A549 (cell line): ENCODE data around the gene TRIM26. TPM values are rescaled to one million over a fixed set of nuclear protein-coding genes. Genes with fewer than 3 reads are reported as not detected.

ENCODE experiments used
- ATAC-seq, 2 experiments: fragments of 200-7000 bp in 1 of 2; fragments of >200 bp in 1 of 2; cut with Nextera tagmentation in 1 of 2; cut with Tn5 transposase in 1 of 2; 3 replicates each; pipeline versions ENCODE4 v1.8.0 to v1.9.1; 2018 to 2020; ENCODE audit warnings: mild to moderate bottlenecking in 1 of 2, moderate library complexity in 1 of 2
- CTCF ChIA-PET: fragments of 300-600 bp; sonication (Branson Sonifier 250); formaldehyde crosslinking; extraction: SDS; loops from one replicate; lab custom pipeline; 2021; ENCODE audit warnings: antibody characterized with exemption, inconsistent platforms; lab: Yijun Ruan, JAX
- POLR2A ChIA-PET: fragments of 350-600 bp; formaldehyde crosslinking; extraction: SDS; loops from one replicate; lab custom pipeline; 2021; ENCODE audit warnings: antibody characterized with exemption, inconsistent platforms; lab: Yijun Ruan, JAX
- DNase-seq, 2 experiments: peaks; one replicate each; pipeline versions ENCODE4 v3.0.0 to v3.0.0-alpha.2; 2011 to 2016; ENCODE audit warnings: low read depth in 1 of 2, low spot score in 1 of 2
- FAIRE-seq: peaks from 2 replicates; lab custom pipeline; 2011; peaks lifted over from hg19 to GRCh38; lab: Jason Lieb, UNC
- H3K27ac ChIP-seq, 2 experiments: fragments of >200 bp; sonication (Bioruptor Twin); formaldehyde crosslinking; 3 replicates each; pipeline ENCODE4 v1.5.1; 2016 to 2017
- H3K4me1 ChIP-seq: fragments of >200 bp; sonication (Bioruptor Twin); formaldehyde crosslinking; 3 replicates; pipeline ENCODE4 v1.6.1; 2016
- H3K4me2 ChIP-seq: fragments of >200 bp; sonication (Bioruptor Twin); formaldehyde crosslinking; 3 replicates; pipeline ENCODE4 v1.6.1; 2016
- H3K4me3 ChIP-seq: fragments of >200 bp; sonication (Bioruptor Twin); formaldehyde crosslinking; 3 replicates; pipeline ENCODE4 v1.5.1; 2016
- H3K9me3 ChIP-seq: fragments of >200 bp; sonication (Bioruptor Twin); formaldehyde crosslinking; 3 replicates; pipeline ENCODE4 v1.6.1; 2016
- CEBPB ChIP-seq, 2 experiments: fragments of >200 bp in 1 of 2; sonication (Bioruptor Twin) in 1 of 2; formaldehyde crosslinking in 1 of 2; IDR thresholded peaks; 2 replicates each; pipeline ENCODE4 v1.6.1; 2012 to 2016
- ESRRA ChIP-seq: fragments of 150-350 bp; IDR thresholded peaks from 2 replicates; pipeline ENCODE4 v1.6.1; 2014; ENCODE audit warnings: mild to moderate bottlenecking, low read length, borderline replicate concordance
- JUN ChIP-seq, 2 experiments: fragments of >200 bp; sonication (Bioruptor Twin); formaldehyde crosslinking; IDR thresholded peaks; 2 replicates in 1 of 2; 3 replicates in 1 of 2; pipeline ENCODE4 v1.6.1; 2016 to 2017
- KDM5A ChIP-seq: fragments of 200-600 bp; sonication (generic); IDR thresholded peaks from 2 replicates; pipeline ENCODE4 v1.6.1; 2016; ENCODE audit warnings: antibody characterized with exemption, mild to moderate bottlenecking
- MAFK ChIP-seq: fragments of 450-650 bp; IDR thresholded peaks from 2 replicates; pipeline ENCODE4 v1.6.1; 2014; ENCODE audit not compliant: partially characterized antibody
- POLR2A ChIP-seq: IDR thresholded peaks from 2 replicates; pipeline ENCODE4 v1.6.1; 2012; ENCODE audit warnings: mild to moderate bottlenecking, low read length
- RCOR1 ChIP-seq: fragments of 150-350 bp; IDR thresholded peaks from 2 replicates; pipeline ENCODE4 v1.6.1; 2014; ENCODE audit warnings: antibody characterized with exemption, low read length, low read depth
- RNF2 ChIP-seq: fragments of 200-600 bp; sonication (generic); IDR thresholded peaks from 2 replicates; pipeline ENCODE4 v1.6.1; 2016; ENCODE audit warnings: low read depth, mild to moderate bottlenecking, antibody characterized with exemption, moderate library complexity, borderline replicate concordance
- ZC3H11A ChIP-seq: fragments of 450-650 bp; IDR thresholded peaks from 2 replicates; pipeline ENCODE4 v1.6.1; 2014; ENCODE audit warnings: antibody characterized with exemption, mild to moderate bottlenecking
- WGBS: methylation state at CpG from one replicate; pipeline ENCODE4 v1.1.6; 2017; ENCODE audit errors: missing lambda C conversion rate; 5-methylcytosine and 5-hydroxymethylcytosine counted together
- polyA plus RNA-seq, 4 experiments: library from polyadenylated mRNA; depleted of rRNA in 3 of 4; stranded (reverse); fragments of >200 nt; fragmentation: RNase III in 1 of 4; extraction: RNeasy Plus Mini Kit Qiagen cat#74134 plus additional on column Dnase treatment in 1 of 4; gene quantifications; 2 replicates in 3 of 4; 3 replicates in 1 of 4; pipeline ENCODE4 v1.2.3, GENCODE V29; 2011 to 2017
- TF ChIP-seq, protein P1 (sequence below): fragments of 250-450 bp; sonication (Bioruptor Pico); IDR thresholded peaks from 2 replicates; pipeline ENCODE4 v1.5.0; 2020; ENCODE audit warnings: low read depth, mild to moderate bottlenecking, moderate library complexity
- TF ChIP-seq, protein P2 (sequence below): fragments of 200-600 bp; sonication (generic); IDR thresholded peaks from 2 replicates; pipeline ENCODE4 v1.6.1; 2016; ENCODE audit warnings: antibody characterized with exemption, mild to moderate bottlenecking, moderate library complexity
- TF ChIP-seq, protein P3 (sequence below): fragments of >200 bp; sonication (Bioruptor Twin); formaldehyde crosslinking; IDR thresholded peaks from 2 replicates; pipeline ENCODE4 v1.6.1; 2016
- TF ChIP-seq, protein P4 (sequence below): IDR thresholded peaks from 2 replicates; pipeline ENCODE4 v1.6.1; 2012
- TF ChIP-seq, protein P5 (sequence below): fragments of 450-650 bp; IDR thresholded peaks from 2 replicates; pipeline ENCODE4 v1.6.1; 2014; ENCODE audit warnings: antibody characterized with exemption

The TRIM26 gene
- polyA plus RNA-seq, 2 of the 4 experiments (the other 2 are of a cell fraction), result 30.4 TPM

DNA sequence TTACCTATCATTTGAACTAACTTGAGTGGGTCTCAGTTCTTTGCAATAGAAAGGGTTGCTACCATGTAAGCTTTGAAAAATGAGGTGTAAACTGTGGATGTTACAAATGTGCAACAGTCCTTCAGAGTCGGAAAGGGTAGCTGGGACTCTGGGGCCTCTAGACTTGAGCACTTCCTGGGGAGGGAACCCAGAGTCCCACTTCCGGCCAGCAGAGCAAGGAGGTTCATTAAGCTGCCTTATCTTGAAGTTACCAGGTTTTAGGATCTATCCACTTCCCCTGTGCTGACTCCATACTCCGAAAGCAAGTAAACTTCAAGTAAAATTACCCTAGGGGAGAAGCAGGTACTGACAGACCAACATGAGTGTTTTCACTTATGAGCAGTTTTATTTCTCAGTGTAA lies 61.6 kb downstream of the TRIM26 start:
- TF ChIP-seq, protein P1, sequence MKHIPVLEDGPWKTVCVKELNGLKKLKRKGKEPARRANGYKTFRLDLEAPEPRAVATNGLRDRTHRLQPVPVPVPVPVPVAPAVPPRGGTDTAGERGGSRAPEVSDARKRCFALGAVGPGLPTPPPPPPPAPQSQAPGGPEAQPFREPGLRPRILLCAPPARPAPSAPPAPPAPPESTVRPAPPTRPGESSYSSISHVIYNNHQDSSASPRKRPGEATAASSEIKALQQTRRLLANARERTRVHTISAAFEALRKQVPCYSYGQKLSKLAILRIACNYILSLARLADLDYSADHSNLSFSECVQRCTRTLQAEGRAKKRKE (CRISPR knock-in tag), result no peak
- TF ChIP-seq RCOR1, result no peak
- TF ChIP-seq, protein P2, sequence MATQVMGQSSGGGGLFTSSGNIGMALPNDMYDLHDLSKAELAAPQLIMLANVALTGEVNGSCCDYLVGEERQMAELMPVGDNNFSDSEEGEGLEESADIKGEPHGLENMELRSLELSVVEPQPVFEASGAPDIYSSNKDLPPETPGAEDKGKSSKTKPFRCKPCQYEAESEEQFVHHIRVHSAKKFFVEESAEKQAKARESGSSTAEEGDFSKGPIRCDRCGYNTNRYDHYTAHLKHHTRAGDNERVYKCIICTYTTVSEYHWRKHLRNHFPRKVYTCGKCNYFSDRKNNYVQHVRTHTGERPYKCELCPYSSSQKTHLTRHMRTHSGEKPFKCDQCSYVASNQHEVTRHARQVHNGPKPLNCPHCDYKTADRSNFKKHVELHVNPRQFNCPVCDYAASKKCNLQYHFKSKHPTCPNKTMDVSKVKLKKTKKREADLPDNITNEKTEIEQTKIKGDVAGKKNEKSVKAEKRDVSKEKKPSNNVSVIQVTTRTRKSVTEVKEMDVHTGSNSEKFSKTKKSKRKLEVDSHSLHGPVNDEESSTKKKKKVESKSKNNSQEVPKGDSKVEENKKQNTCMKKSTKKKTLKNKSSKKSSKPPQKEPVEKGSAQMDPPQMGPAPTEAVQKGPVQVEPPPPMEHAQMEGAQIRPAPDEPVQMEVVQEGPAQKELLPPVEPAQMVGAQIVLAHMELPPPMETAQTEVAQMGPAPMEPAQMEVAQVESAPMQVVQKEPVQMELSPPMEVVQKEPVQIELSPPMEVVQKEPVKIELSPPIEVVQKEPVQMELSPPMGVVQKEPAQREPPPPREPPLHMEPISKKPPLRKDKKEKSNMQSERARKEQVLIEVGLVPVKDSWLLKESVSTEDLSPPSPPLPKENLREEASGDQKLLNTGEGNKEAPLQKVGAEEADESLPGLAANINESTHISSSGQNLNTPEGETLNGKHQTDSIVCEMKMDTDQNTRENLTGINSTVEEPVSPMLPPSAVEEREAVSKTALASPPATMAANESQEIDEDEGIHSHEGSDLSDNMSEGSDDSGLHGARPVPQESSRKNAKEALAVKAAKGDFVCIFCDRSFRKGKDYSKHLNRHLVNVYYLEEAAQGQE, result no peak
- no peak for TF ChIP-seq POLR2A
- TF ChIP-seq KDM5A, result no peak
- TF ChIP-seq RNF2, result no peak
- no peak for TF ChIP-seq CEBPB (IDR thresholded peaks at IDR 0.05)
- TF ChIP-seq MAFK, result no peak
- H3K9me3 ChIP-seq, result no peaks in the 10 kb centered on the region
- CTCF ChIA-PET, result interaction anchor here (0.7 to 1.9 kb wide), 3 partner anchors 11 to 27 kb away, joined by 3 to 6 read pairs (median 3); no protein-coding TSS in a partner anchor
- no peak overlapping the region for H3K27ac ChIP-seq
- H3K4me2 ChIP-seq, result no peak overlapping the region
- POLR2A ChIA-PET, result no interaction called here
- FAIRE-seq (no peak), ATAC-seq (no peak), DNase-seq (no peak)
- peaks cover 29% of the 10 kb centered on the region for H3K4me1 ChIP-seq
- WGBS, result 77% methylated on average over 3 of the region's 3 CpGs
- no peak overlapping the region for H3K4me3 ChIP-seq

DNA sequence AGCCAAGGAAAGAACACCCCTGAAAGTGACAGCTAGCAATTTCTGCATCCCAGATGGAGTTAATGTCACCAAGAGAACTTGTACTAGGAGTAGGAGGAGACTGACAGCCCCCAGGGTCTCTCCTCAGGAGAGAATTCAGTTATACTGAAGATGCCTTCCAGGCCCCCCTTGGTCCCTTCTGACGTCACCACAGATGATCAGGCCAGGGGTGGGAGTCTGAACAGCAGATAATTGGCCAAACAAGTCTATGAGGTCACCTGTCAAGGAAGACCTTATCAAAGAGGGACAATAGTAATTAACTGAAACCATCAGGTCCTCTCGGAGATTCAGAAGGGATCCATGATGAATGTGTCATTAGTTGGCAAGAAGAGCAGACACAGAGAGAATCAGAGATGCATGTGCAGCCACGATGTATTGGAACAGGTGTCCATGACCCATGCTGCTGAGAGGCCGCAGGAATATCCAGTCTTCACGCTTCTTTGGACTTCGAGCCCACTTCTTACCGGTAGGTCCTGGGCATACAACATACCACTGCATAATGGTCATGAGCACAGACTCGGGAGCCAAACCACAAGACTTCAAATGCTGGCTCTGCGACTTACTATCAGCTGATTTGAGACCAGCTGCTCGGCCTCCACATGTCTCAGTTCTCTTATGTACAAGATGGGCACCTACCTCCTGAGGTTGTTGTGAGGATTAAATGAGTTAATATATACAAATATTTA lies 62.4 kb downstream of the TRIM26 start:
- ATAC-seq (no peak), FAIRE-seq (no peak), DNase-seq (no peak)
- 74% methylated on average over 10 of the region's 10 CpGs for WGBS
- no peak overlapping the region for H3K4me2 ChIP-seq
- no peak overlapping the region for H3K4me3 ChIP-seq
- no peak for TF ChIP-seq ESRRA
- ChIA-PET POLR2A (no interaction called here), CTCF (interaction anchor here (1.2 to 1.9 kb wide), 2 partner anchors 20 to 49 kb away, joined by 3 to 6 read pairs; no protein-coding TSS in a partner anchor)
- H3K4me1 ChIP-seq, result peaks cover 22% of the 10 kb centered on the region
- no peaks in the 10 kb centered on the region for H3K9me3 ChIP-seq
- no peak overlapping the region for H3K27ac ChIP-seq

DNA sequence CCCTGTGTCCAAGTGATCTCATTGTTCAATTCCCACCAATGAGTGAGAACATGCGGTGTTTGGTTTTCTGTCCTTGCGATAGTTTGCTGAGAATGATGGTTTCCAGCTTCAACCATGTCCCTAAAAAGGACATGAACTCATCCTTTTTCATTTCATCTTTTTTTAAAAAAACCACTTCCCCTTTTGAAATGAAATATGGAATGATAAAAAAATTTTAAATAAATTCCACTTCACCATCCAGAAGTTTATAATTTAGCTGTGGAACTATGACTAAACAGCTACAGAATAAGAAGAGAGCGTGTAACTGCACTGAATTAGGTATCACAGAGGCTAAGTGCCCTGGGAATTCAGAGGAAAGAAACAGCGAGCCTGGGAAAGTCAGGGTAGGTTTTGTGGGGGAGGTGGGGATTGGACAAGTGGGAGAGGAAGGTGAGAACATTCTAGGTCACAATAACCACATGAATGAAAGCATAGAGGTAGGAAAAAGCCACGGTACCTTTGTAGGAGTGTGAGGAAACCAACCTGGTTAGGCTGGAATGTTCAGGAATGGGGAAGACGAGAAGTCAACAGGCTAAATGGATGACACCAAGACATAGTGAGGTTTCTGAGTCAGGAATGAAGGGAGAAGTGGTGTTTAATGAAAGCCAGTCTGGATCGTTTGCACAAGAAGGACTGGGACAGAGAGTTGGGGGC lies 63.2 kb downstream of the TRIM26 start:
- WGBS, result 67% methylated on average over 7 of the region's 7 CpGs
- H3K4me2 ChIP-seq, result no peak overlapping the region
- FAIRE-seq, result no peak
- H3K27ac ChIP-seq, result no peak overlapping the region
- H3K4me3 ChIP-seq, result no peak overlapping the region
- H3K9me3 ChIP-seq, result no peaks in the 10 kb centered on the region
- DNase-seq, result no peak
- peaks cover 14% of the 10 kb centered on the region for H3K4me1 ChIP-seq
- CTCF ChIA-PET, result interaction anchor here (1.2 kb wide), 1 partner anchor 48 kb away, joined by 3 read pairs; no protein-coding TSS in a partner anchor
- POLR2A ChIA-PET, result no interaction called here
- TF ChIP-seq, protein P3, sequence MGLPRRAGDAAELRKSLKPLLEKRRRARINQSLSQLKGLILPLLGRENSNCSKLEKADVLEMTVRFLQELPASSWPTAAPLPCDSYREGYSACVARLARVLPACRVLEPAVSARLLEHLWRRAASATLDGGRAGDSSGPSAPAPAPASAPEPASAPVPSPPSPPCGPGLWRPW, result no peak
- TF ChIP-seq, protein P4, sequence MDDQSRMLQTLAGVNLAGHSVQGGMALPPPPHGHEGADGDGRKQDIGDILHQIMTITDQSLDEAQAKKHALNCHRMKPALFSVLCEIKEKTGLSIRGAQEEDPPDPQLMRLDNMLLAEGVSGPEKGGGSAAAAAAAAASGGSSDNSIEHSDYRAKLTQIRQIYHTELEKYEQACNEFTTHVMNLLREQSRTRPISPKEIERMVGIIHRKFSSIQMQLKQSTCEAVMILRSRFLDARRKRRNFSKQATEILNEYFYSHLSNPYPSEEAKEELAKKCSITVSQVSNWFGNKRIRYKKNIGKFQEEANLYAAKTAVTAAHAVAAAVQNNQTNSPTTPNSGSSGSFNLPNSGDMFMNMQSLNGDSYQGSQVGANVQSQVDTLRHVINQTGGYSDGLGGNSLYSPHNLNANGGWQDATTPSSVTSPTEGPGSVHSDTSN, result no peak
- TF ChIP-seq, protein P5, sequence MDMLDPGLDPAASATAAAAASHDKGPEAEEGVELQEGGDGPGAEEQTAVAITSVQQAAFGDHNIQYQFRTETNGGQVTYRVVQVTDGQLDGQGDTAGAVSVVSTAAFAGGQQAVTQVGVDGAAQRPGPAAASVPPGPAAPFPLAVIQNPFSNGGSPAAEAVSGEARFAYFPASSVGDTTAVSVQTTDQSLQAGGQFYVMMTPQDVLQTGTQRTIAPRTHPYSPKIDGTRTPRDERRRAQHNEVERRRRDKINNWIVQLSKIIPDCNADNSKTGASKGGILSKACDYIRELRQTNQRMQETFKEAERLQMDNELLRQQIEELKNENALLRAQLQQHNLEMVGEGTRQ, result no peak
- TF ChIP-seq JUN (IDR thresholded peaks at IDR 0.05) (no peak), ZC3H11A (no peak)
- no peak for ATAC-seq
